GM18517 (cell line): Measurements from ENCODE around the gene CHRNG.

Source experiments
- ATAC-seq: cut with Tn5 transposase; IDR thresholded peaks from one replicate; pipeline ENCODE4 v1.9.1; 2021; ENCODE audit warnings: mild to moderate bottlenecking, moderate library complexity; ENCODE audit not compliant: unreplicated experiment

The CHRNG gene

DNA sequence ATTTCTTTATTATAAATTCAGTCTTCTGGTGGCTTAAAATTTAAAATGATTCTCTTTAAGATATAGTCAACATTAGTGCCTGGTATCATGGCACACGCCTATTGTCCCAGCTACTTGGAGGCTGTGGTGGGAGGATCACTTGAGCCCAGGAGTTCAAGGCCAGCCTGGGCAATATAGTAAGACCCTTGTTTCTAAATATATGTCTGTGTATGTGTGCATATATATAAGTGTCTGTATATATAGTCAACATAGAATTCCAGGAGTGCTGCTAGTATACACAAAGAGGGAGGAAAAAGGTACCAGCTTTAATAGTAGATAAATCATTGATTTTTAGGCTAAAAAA is 35.9 kb downstream of the CHRNG start:
- no peak for ATAC-seq

DNA sequence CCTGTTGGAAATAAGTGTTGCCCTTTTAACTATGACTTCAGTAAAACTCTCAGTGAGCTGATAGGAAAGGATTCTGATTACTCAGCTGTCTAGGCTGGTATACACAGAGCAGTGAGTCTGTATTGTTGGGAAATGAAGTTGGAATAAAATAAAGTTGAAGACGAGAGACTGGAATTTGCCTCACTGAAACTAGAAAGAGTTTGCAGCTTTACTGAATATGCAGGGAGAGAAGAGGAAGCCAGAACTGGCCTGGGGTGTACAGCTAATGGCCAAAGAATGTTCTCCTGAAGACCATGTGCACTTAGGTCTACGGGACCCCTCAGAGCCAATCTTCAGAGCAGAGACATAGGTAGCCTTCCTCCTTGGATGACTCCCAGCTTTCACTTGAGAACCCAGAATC is 37.5 kb downstream of the CHRNG start:
- ATAC-seq = no peak

DNA sequence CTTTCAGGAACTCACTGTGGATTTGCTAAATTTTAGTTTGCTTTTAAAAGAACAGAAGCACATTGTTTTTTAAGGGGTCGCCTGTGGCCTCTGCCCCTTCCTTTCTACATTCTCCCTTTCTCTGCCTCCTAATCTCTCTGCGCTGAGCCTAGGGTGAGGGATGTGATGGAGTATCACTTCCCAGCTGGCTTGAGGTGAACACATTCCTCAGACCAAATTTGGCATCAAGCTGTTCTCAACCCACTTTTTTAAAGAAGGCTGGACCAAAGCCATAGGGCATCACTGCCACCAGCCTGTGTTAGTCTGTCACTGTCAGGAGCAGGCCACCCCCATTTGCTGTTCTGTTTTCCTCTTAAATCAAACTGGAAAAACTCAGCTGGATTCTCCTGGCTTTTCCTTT is 38.3 kb downstream of the CHRNG start:
- no peak for ATAC-seq

DNA sequence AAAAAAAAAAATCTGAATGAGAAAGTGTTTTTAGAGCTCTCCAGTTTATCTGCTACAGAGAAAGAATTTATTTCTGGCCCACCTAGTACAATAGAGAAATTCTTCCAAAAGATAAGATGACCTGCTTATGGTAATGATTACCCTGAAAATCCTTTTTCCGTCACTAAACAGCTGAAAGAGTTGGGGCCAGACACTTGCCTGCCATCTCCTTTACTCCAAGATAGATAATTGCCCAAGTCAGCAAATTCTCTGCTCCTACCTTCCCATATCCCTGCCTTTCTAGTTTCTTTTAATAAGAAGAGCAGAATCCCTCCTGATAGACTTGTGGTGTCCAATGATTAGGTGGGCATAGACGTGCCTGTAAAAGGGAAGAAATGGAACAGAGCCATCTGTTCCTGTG is 39.1 kb downstream of the CHRNG start:
- no peak for ATAC-seq

DNA sequence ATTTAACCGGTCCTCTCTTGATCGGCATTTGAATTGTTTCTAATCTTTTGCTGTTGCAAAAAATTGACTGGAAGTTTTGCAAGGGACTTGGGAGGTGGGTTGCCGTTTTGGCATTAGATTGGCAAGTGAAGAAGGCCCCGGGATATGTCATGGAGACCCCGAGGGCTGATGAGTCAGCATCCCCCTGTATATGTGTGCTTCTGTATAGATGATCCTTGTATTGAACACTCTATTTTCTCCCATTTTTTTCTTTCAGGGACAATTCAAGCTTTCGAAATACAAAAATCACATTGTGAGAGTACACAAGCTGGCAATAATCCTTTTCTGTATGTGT is 41.1 kb downstream of the CHRNG start:
- no peak for ATAC-seq

DNA sequence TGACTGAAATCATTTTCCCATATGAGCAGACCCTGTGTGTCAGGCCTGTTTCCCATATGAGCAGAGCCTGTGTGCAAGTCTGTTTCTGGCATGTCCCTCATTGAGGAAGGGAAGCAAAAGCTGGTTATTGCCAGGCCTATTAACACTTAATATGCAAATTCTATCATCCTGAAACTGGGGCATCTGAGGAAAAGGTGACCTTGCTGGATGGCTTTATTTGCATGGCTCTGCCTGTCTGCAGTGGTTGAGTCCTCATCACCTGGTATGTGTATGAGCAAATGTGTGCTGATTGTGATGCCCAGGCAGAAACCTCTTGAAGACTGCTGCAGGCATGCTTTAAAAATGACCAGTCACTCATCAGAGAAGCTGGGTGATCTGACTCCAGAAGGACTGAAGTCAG is 42.2 kb downstream of the CHRNG start:
- no peak for ATAC-seq

DNA sequence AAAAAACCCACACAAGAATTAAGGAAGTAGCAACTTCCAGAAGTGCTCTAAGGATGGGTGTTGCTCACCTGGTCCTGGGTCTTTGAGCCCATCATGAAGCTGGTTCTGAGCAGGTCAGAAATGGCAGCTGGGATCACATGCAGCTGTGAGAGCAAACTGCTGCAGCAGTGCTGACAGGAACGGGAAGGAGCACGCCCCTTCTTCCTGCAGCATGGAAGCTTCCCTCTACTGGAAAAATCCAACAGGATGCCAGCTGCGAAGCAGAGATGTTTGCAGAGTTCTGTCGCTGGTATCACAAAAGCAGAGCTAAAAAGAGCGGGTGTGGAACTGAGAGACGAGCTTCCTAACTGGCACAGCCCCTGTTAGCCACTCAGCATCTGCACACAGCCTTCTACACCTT is 44.7 kb downstream of the CHRNG start:
- ATAC-seq = no peak

DNA sequence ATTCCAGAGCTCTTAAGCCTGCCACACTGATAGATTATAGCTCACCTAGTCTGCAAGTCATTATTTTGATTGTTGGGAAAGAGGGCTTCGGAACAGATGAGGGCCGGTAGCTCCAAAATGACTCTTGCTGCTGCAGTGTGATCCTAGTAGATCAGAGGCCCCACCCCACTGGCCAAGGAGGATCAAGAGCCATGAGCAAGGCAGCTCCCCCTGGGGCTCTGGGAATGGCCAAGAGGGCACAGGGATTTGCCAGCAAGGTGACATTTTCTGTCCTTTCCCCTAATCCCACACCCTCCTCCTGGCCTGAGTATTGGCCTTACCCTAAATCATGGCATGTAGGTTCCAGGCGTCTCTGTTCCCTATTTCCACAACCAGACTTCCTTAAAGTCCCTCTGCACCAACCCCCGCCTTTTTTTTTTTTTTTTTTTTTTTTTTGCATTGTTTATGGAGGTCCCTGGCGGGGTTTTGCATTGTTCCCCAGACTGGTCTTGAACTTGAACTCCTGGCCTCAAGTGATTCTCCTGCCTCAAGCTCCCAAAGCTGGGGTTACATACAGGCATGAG is 47.5 kb downstream of the CHRNG start:
- no peak for ATAC-seq

DNA sequence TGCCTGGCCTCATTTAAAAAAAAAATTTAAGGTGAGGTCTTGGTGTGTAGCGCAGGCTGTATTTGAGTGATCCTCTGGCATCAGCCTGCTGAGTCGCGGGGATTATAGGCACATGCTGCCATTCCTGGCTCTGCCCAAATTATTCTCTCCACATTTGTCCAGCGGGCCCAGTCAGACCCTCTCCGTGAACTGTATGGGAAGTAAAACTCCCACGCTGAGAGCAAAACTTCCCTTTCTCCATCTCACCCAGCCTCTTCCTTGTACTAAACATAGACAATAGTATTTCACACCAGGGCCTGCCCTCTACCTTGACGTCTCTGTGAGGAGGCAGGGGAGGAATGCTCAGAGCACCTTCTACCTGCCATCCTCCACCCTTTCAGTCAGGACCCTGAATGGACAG is 48.0 kb downstream of the CHRNG start:
- no peak for ATAC-seq

DNA sequence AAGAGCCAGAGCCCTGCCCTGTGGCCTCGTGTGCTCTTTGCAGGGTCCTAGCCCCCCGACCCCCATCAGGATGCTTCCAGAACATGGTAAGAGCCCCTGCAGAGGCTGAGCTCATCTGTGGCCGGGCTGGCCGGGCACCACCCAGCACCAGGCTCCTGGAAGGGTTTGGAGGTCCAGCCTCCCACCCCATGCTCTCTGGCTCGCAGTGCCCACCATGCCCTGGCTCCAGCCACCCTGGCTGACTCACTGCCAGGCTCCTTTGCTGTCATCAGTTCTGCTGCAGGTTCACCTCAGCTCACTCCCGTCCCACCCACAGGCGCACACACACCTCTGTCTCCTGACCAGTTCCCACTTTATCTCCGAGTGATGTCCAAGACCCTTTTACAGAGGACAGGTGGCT is 48.5 kb downstream of the CHRNG start:
- no peak for ATAC-seq

DNA sequence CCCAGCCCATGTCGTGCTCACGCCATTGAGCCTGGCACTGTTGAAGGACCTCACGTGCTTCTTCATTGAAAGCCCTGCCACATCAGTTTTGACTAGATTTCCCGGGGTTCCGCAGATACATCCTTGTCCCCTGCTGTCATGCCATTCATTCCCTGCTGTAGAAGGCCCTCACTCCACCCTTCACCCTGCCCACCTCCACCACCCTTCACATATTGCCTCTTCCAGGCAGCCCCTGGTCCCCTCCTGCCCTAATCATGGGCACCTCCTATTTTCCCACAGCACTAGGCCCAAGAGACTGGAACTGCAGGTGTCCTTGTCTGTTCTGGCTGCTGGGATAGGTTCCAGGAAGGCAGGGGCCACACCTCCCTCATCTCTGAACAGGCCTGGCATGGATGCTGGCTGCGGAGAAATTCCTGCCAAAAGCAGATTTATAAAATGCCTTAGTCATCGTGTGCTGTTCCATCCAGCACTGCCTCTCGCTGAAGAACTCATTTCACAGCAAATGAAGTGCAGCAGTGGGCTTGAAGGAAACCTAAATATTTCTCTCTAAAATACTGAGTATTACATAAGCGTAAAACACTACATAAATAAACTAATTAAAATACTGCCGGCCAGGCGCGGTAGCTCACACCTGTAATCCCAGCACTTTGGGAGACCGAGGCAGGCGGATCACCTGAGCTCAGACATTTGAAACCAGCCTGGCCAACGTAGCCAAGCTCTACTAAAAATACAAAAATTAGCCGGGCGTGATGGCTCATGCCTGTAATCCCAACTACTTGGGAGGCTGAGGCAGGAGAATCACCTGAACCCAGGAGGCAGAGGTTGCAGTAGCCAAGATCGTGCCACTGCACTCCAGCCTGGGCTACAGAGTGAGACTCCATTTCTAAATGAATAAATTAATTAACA is 49.4 kb downstream of the CHRNG start:
- ATAC-seq = no peak

DNA sequence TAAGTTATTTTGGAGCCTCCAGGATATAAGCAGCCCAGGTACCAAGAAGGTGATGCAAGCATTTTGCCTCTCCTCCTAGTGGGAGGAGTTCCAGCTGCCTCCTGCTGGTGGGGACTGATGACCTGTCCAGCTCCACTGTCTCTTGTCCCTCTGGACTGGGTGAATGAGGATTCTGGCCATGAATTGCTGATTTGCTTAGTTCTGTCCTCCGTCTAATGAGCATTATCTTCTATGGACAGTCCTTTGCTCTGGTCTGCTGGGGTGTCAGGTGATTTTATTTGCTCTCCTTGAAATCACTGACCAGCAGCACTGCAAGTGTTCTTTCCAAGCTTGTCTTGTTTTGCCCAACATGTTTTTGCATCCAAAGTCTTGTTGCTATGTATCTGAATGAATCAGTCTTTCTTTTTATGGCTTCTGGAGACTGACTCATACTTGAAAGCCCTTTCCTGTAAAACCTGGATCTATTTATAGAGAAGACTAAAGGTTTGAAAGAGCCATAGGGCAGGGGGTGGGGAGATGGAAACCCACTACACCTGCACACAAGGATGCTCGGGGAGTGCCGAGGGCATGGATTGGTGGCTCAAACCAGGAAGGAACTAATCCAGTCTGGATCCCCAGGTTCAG is 53.4 kb downstream of the CHRNG start:
- ATAC-seq = no peak

DNA sequence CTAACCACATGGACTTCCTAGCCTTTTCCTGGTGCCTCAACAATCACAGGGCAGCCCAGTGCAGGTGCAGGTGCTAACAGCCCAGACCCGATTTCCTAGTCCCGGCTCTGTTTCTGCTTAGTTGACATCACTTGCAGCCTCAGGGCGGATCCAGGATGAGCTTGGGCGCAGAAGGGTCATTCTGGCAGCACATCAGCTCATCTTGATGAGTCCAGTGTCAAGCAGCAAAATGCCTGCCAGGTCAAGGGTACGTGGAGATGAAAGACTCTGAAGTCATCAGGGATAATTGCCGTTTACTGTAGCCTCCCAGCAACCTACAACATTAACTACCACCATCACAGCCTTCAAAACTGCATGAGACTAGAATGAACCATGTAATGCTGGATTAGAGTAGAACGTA is 54.5 kb downstream of the CHRNG start:
- no peak for ATAC-seq
